K562 (cell line): Measurements from ENCODE around the gene PLEKHH2. TPM values are rescaled to one million over a fixed set of nuclear protein-coding genes. Genes with fewer than 3 reads are reported as not detected.

ENCODE experiments used
- ARID4B ChIP-seq: sonication (generic); formaldehyde crosslinking; IDR thresholded peaks from 2 replicates; pipeline ENCODE4 v1.8.0; 2022; ENCODE audit warnings: mild to moderate bottlenecking, missing genetic modification reagents
- BCL6 ChIP-seq: fragments of 250-450 bp; sonication (Bioruptor Pico); IDR thresholded peaks from 2 replicates; pipeline ENCODE4 v1.4.0; 2020
- EP400 ChIP-seq: fragments of 450-650 bp; IDR thresholded peaks from 2 replicates; pipeline ENCODE4 v1.6.1; 2017; ENCODE audit warnings: antibody characterized with exemption, mild to moderate bottlenecking, moderate library complexity
- KAT8 ChIP-seq: fragments of 450-650 bp; IDR thresholded peaks from 2 replicates; pipeline ENCODE4 v1.6.1; 2016; ENCODE audit warnings: low read depth, mild to moderate bottlenecking
- KDM5B ChIP-seq: fragments of 200-600 bp; sonication (generic); IDR thresholded peaks from 2 replicates; pipeline ENCODE4 v1.6.1; 2012; ENCODE audit warnings: low read depth, mild to moderate bottlenecking, moderate library complexity, low read length, control low read depth, inconsistent platforms; ENCODE audit not compliant: insufficient replicate concordance
- MAFF ChIP-seq: IDR thresholded peaks from 2 replicates; pipeline ENCODE4 v1.6.1; 2012; ENCODE audit warnings: low read length, improper control_type of control experiment
- POLR2A ChIP-seq: fragments of 450-650 bp; conservative IDR thresholded peaks from 2 replicates; pipeline ENCODE4 v1.6.1; 2016
- POLR2AphosphoS2 ChIP-seq: IDR thresholded peaks from 2 replicates; pipeline ENCODE4 v1.6.1; 2012; ENCODE audit warnings: low read length, improper control_type of control experiment
- VEZF1 ChIP-seq: fragments of 200-800 bp; sonication (Bioruptor generic); IDR thresholded peaks from 2 replicates; pipeline ENCODE4 v1.6.1; 2017; ENCODE audit warnings: missing genetic modification characterization, missing compliant biosample characterization
- ZNF407 ChIP-seq: fragments of 450-650 bp; IDR thresholded peaks from 2 replicates; pipeline ENCODE4 v1.6.1; 2016; ENCODE audit warnings: low read depth
- ZNF41 ChIP-seq: fragments of 250-450 bp; sonication (Bioruptor Pico); conservative IDR thresholded peaks from 2 replicates; pipeline ENCODE4 v1.4.0; 2020; ENCODE audit warnings: mild to moderate bottlenecking
- ZNF696 ChIP-seq: fragments of 250-450 bp; sonication (Bioruptor Pico); conservative IDR thresholded peaks from 2 replicates; pipeline ENCODE4 v1.4.0; 2020; ENCODE audit warnings: mild to moderate bottlenecking, moderate library complexity
- polyA plus RNA-seq, 8 experiments: library from polyadenylated mRNA; depleted of rRNA in 4 of 8; stranded (reverse) in 5 of 8; unstranded in 3 of 8; fragments of >200 nt; fragmentation: Nextera tagmentation in 2 of 8; fragmentation: Illumina TruSeq in 1 of 8; extraction: Ambion mirVana in 2 of 8; extraction: Trizol in 1 of 8; gene quantifications; 2 replicates each; pipeline versions ENCODE4 v1.2.1 to v1.2.3, GENCODE V29; 2011 to 2014; ENCODE audit warnings: inconsistent platforms in 1 of 8, missing spikeins in 1 of 8
- total RNA-seq, 7 experiments: library from RNA; depleted of rRNA in 6 of 7; stranded (reverse); fragments of >200 nt in 6 of 7; fragmentation: Illumina TruSeq in 2 of 7; extraction: Trizol in 2 of 7; gene quantifications; 2 replicates each; pipeline versions ENCODE4 v1.2.1 to v1.2.3, GENCODE V29; 2011 to 2021; ENCODE audit warnings: low replicate concordance in 1 of 7

Gene PLEKHH2
- total and polyA plus RNA-seq, 9 of the 15 experiments (the other 6 are each of a cell fraction or from before 2014, with no cell fraction given) = 0.77 to 13.5 (median 2.7) TPM

- TF ChIP-seq BCL6 = no peak
- TF ChIP-seq ZNF696 (CRISPR knock-in tag) = no peak
- TF ChIP-seq ARID4B = no peak
- TF ChIP-seq VEZF1 (CRISPR knock-in tag) = peak; percentile 69
- TF ChIP-seq KAT8 = no peak
- TF ChIP-seq ZNF407 = no peak
- TF ChIP-seq POLR2A = peak; percentile 64
- 0 out of 2 replicates have a peak, but pooled peaks have one; percentile 25 for TF ChIP-seq EP400
- no peak for TF ChIP-seq POLR2AphosphoS2
- TF ChIP-seq KDM5B = peak; percentile 36
- no peak for TF ChIP-seq ZNF41
- TF ChIP-seq MAFF = no peak
These were observed 39.4 kb downstream of the PLEKHH2 start, which contains the start of gene C1GALT1C1L (continued) for GRCh38 chr2:43676322-43677050.
